Activated CD8-positive, alpha-beta T cell treated with anti-CD3 and anti-CD28 coated beads for 36 hours (primary cell): ENCODE results near the gene CNOT1. TPM values are rescaled to one million over a fixed set of nuclear protein-coding genes. Genes with fewer than 3 reads are reported as not detected.
A peak's percentile ranks its signal among the peaks of the same experiment; 100 is the strongest.
"Not testable (repeated sequence)": the region's sequence is repeated elsewhere in the genome, so short reads cannot be mapped to it uniquely, and the experiment has no call there.

Experiments
- ATAC-seq: fragments of 200-7000 bp; cut with Tn5 transposase; one replicate; pipeline ENCODE4 v1.10.0; 2021; ENCODE audit warnings: mild to moderate bottlenecking, moderate library complexity
- CTCF ChIA-PET: fragments of 350-600 bp; sonication (Branson Sonifier 250); formaldehyde crosslinking; loops from one replicate; lab custom pipeline; 2021; ENCODE audit warnings: antibody characterized with exemption; lab: Charles Lee
- POLR2A ChIA-PET: fragments of 350-600 bp; sonication (Branson Sonifier 250); formaldehyde crosslinking; loops from one replicate; lab custom pipeline; 2021; ENCODE audit warnings: antibody characterized with exemption; lab: Charles Lee
- DNase-seq: peaks from one replicate; pipeline ENCODE4 v3.0.0-alpha.2; 2020
- H3K27ac Mint-ChIP-seq: one replicate; pipeline ENCODE4 v1.8.0; 2021; ENCODE audit warnings: mild to moderate bottlenecking, mixed read lengths
- H3K27me3 Mint-ChIP-seq: one replicate; pipeline ENCODE4 v1.8.0; 2021; ENCODE audit warnings: mixed read lengths
- H3K36me3 Mint-ChIP-seq: one replicate; pipeline ENCODE4 v1.8.0; 2021; ENCODE audit warnings: low read depth, mixed read lengths
- H3K4me1 Mint-ChIP-seq: one replicate; pipeline ENCODE4 v1.8.0; 2021; ENCODE audit warnings: low read depth, mixed read lengths
- H3K4me3 Mint-ChIP-seq: one replicate; pipeline ENCODE4 v1.8.0; 2021; ENCODE audit warnings: mild to moderate bottlenecking, moderate library complexity, mixed read lengths
- H3K9me3 Mint-ChIP-seq: one replicate; pipeline ENCODE4 v1.8.0; 2021; ENCODE audit warnings: mixed read lengths
- CTCF ChIP-seq: fragments of 200-600 bp; IDR thresholded peaks from one replicate; pipeline ENCODE4 v1.8.0; 2022; ENCODE audit warnings: antibody characterized with exemption, mild to moderate bottlenecking
- intact Hi-C: fragments of 100-400 bp; cut with micrococcal nuclease; formaldehyde crosslinking; loops from one replicate; pipeline ENCODE4 v1.10.0; 2022
- total RNA-seq, 2 experiments: library from RNA; stranded (reverse); gene quantifications; one replicate each; pipeline ENCODE4 v1.2.3, GENCODE V29; 2021

CNOT1 gene
- total RNA-seq, 2 experiments from 2014 or later: 274 to 281 TPM

DNA sequence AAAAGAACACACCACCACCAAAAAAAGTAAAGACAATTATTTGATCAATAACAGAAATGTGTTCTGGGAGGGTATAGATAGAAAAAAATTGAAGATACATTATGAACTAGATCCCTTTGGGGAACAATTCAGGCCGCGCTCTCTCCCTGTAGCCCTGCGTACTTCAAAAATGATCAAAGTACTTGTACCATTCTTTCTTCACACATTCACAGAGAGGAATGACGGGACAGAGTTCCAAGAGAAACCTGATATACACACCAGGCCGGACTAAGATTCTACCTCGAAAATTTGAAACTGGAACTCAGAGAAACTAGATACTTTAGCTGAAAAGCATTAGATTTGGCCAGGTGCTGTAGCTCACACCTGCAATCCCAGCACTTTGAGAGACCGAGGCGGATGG, 50.0 kb downstream of the CNOT1 start:
- Mint-ChIP-seq H3K27me3 (no peaks in the 10 kb centered on the region), H3K4me3 (no peak overlapping the region), H3K36me3 (peaks cover 68% of the 10 kb centered on the region), H3K4me1 (peaks cover 7% of the 10 kb centered on the region), H3K27ac (no peak overlapping the region), H3K9me3 (no peaks in the 10 kb centered on the region)
- no peak for TF ChIP-seq CTCF
- ChIA-PET POLR2A (interaction anchor here (1.7 kb wide), 1 partner anchor 39 kb away, joined by 4 read pairs; no protein-coding TSS in a partner anchor), CTCF (interaction anchor here (0.7 to 1.4 kb wide), 3 partner anchors 10 to 456 kb away, joined by 3 to 4 read pairs (median 3); no protein-coding TSS in a partner anchor)
- intact Hi-C loops: no loop called here
- no peak for DNase-seq
- ATAC-seq: no peak

- intact Hi-C loops: no loop called here
- Mint-ChIP-seq H3K4me1 (peaks cover 7% of the 10 kb centered on the region), H3K27me3 (no peaks in the 10 kb centered on the region), H3K9me3 (no peaks in the 10 kb centered on the region), H3K36me3 (peaks cover 75% of the 10 kb centered on the region), H3K27ac (no peak overlapping the region), H3K4me3 (no peak overlapping the region)
- DNase-seq (no peak), ATAC-seq (no peak)
- no peak for TF ChIP-seq CTCF
- CTCF ChIA-PET: interaction anchor here (1.0 to 1.4 kb wide), 3 partner anchors 17 to 63 kb away, joined by 3 to 4 read pairs (median 4); partner anchors contain the start of gene SETD6
- POLR2A ChIA-PET: no interaction called here
Measured at GRCh38 chr16:58578642-58579041, 51.0 kb downstream of the CNOT1 start.

- intact Hi-C loops: no loop called here
Measured at GRCh38 chr16:58577141-58577540, 52.5 kb downstream of the CNOT1 start.

GRCh38 chr16:58574895-58575294, 54.7 kb downstream of the CNOT1 start:
- DNase-seq: no peak
- no peak for TF ChIP-seq CTCF
- Mint-ChIP-seq H3K4me1 (peaks cover 10% of the 10 kb centered on the region), H3K27me3 (no peaks in the 10 kb centered on the region), H3K4me3 (no peak overlapping the region), H3K9me3 (no peaks in the 10 kb centered on the region), H3K36me3 (peaks cover 69% of the 10 kb centered on the region), H3K27ac (no peak overlapping the region)
- intact Hi-C loops: no loop called here
- no peak for ATAC-seq
- CTCF ChIA-PET: no interaction called here
- POLR2A ChIA-PET: no interaction called here

More at GRCh38 chr16:58577141-58577540, 52.5 kb downstream of the CNOT1 start:
- ChIA-PET CTCF (no interaction called here), POLR2A (no interaction called here)
- Mint-ChIP-seq H3K27ac (no peak overlapping the region), H3K4me3 (no peak overlapping the region), H3K9me3 (no peaks in the 10 kb centered on the region), H3K4me1 (peaks cover 4% of the 10 kb centered on the region), H3K36me3 (peaks cover 68% of the 10 kb centered on the region), H3K27me3 (no peaks in the 10 kb centered on the region)
- no peak for TF ChIP-seq CTCF
- DNase-seq: no peak
- no peak for ATAC-seq

GRCh38 chr16:58565697-58566096, 63.9 kb downstream of the CNOT1 start:
- DNase-seq, ATAC-seq, H3K4me3 Mint-ChIP-seq, H3K27me3 Mint-ChIP-seq, intact Hi-C loops, H3K9me3 Mint-ChIP-seq, POLR2A ChIA-PET: not testable (repeated sequence)
- Mint-ChIP-seq H3K4me1 (peaks cover 10% of the 10 kb centered on the region), H3K27ac (peak overlapping the region; percentile 38), H3K36me3 (peaks cover 57% of the 10 kb centered on the region)
- CTCF ChIA-PET: interaction anchor here (1.0 to 1.2 kb wide), 2 partner anchors 23 to 62 kb away, joined by 3 to 4 read pairs; no protein-coding TSS in a partner anchor
